HepG2 (cell line): ENCODE results near the gene NRN1L. TPM values are rescaled to one million over a fixed set of nuclear protein-coding genes. Genes with fewer than 3 reads are reported as not detected.

Experiments
- ATF6 ChIP-seq: sonication (generic); formaldehyde crosslinking; conservative IDR thresholded peaks from 2 replicates; pipeline ENCODE4 v1.4.0; 2020; ENCODE audit warnings: missing genetic modification reagents
- EED ChIP-seq: sonication (generic); formaldehyde crosslinking; IDR thresholded peaks from 2 replicates; pipeline ENCODE4 v1.5.0; 2020; ENCODE audit warnings: mild to moderate bottlenecking, missing genetic modification reagents
- GATAD2A ChIP-seq: IDR thresholded peaks from 2 replicates; pipeline ENCODE4 v1.6.1; 2016
- U2AF2 ChIP-seq: fragments of 200-400 bp; formaldehyde crosslinking; IDR thresholded peaks from 2 replicates; pipeline ENCODE4 v1.6.1; 2017; ENCODE audit warnings: low read depth, mild to moderate bottlenecking, low read length
- ZBTB39 ChIP-seq: sonication (generic); formaldehyde crosslinking; IDR thresholded peaks from 2 replicates; pipeline ENCODE4 v1.5.0; 2020; ENCODE audit warnings: missing genetic modification reagents
- ZBTB40 ChIP-seq, 2 experiments: fragments of 450-650 bp in 1 of 2; sonication (generic) in 1 of 2; formaldehyde crosslinking in 1 of 2; IDR thresholded peaks; 2 replicates each; pipeline versions ENCODE4 v1.6.1 to v1.8.0; 2016 to 2022; ENCODE audit warnings: antibody characterized with exemption in 1 of 2, mild to moderate bottlenecking in 1 of 2, missing genetic modification reagents in 1 of 2
- ZFP90 ChIP-seq: sonication (generic); formaldehyde crosslinking; IDR thresholded peaks from 2 replicates; pipeline ENCODE4 v1.8.0; 2022; ENCODE audit warnings: missing genetic modification reagents, mild to moderate bottlenecking, inconsistent platforms, borderline replicate concordance
- ZNF18 ChIP-seq: sonication (generic); formaldehyde crosslinking; IDR thresholded peaks from 2 replicates; pipeline ENCODE4 v1.8.0; 2022; ENCODE audit warnings: mild to moderate bottlenecking, missing genetic modification reagents; ENCODE audit not compliant: insufficient replicate concordance
- ZNF224 ChIP-seq: sonication (generic); formaldehyde crosslinking; IDR thresholded peaks from 2 replicates; pipeline ENCODE4 v1.5.0; 2020; ENCODE audit warnings: mild to moderate bottlenecking, missing genetic modification reagents
- ZNF549 ChIP-seq: sonication (generic); formaldehyde crosslinking; IDR thresholded peaks from 2 replicates; pipeline ENCODE4 v1.5.0; 2020; ENCODE audit warnings: missing genetic modification reagents
- ZNF562 ChIP-seq: sonication (generic); formaldehyde crosslinking; IDR thresholded peaks from 2 replicates; pipeline ENCODE4 v1.8.0; 2022; ENCODE audit warnings: missing genetic modification reagents, borderline replicate concordance
- ZNF770 ChIP-seq: sonication (generic); formaldehyde crosslinking; IDR thresholded peaks from 2 replicates; pipeline ENCODE4 v1.5.0; 2020; ENCODE audit warnings: mild to moderate bottlenecking, missing genetic modification reagents
- polyA plus RNA-seq, 8 experiments: library from polyadenylated mRNA; depleted of rRNA in 3 of 8; stranded (reverse) in 7 of 8; unstranded in 1 of 8; fragments of >200 nt; fragmentation: Illumina TruSeq in 4 of 8; extraction: Trizol in 4 of 8; gene quantifications; 2 replicates each; pipeline versions ENCODE4 v1.2.1 to v1.2.3, GENCODE V29; 2011 to 2016; ENCODE audit warnings: low read depth in 4 of 8, missing spikeins in 1 of 8, mixed read lengths in 1 of 8; ENCODE audit not compliant: insufficient read depth in 1 of 8
- total RNA-seq, 5 experiments: library from RNA; depleted of rRNA; stranded (reverse); fragments of >200 nt; fragmentation: Illumina TruSeq; extraction: Trizol; gene quantifications; 2 replicates each; pipeline ENCODE4 v1.2.3, GENCODE V29; 2016; ENCODE audit warnings: low read depth in 1 of 5

NRN1L gene
- total and polyA plus RNA-seq, 2 of the 13 experiments (the other 11 are each of a cell fraction or from before 2014, with no cell fraction given) = 0.53 to 1.2 TPM

- TF ChIP-seq ZNF18 (CRISPR knock-in tag) (peak; percentile 74), ZNF562 (CRISPR knock-in tag) (no peak), ZNF549 (no peak), GATAD2A (CRISPR knock-in tag) (no peak), U2AF2 (0 out of 2 replicates have a peak, but pooled peaks have one; percentile 62), ZBTB40 (IDR thresholded peaks at IDR 0.05) (no peak), ZBTB40 (CRISPR knock-in tag; IDR thresholded peaks at IDR 0.05) (peak; percentile 51; the same call in 1 of the 2 replicates), ZNF770 (CRISPR knock-in tag) (no peak), ATF6 (no peak), ZNF224 (CRISPR knock-in tag) (peak; percentile 94), EED (CRISPR knock-in tag) (0 out of 2 replicates have a peak, but pooled peaks have one; percentile 50), ZBTB39 (CRISPR knock-in tag) (peak; percentile 63; the same call in 1 of the 2 replicates), ZFP90 (no peak)
Observed at GRCh38 chr16:67935101-67935401, 50.4 kb downstream of the NRN1L start (continued).
